HCT116 (cell line): ENCODE measurements around the gene GALNT17. TPM values are rescaled to one million over a fixed set of nuclear protein-coding genes. Genes with fewer than 3 reads are reported as not detected.

ENCODE experiments used
- ATAC-seq: fragments of 200-7000 bp; cut with Tn5 transposase; 2 replicates; pipeline ENCODE4 v1.9.1; 2020; ENCODE audit warnings: mild to moderate bottlenecking, moderate library complexity
- BruUV-seq: library from RNA; stranded (reverse); fragments of 400-500 nt; replicated peaks from 2 replicates; lab custom pipeline; 2021; lab: Mats Ljungman, UMichigan
- CTCF ChIA-PET: fragments of 300-600 bp; sonication (Branson Sonifier 250); formaldehyde crosslinking; loops from one replicate; lab custom pipeline; 2021; ENCODE audit warnings: antibody characterized with exemption; lab: Charles Lee
- POLR2A ChIA-PET: fragments of 300-600, 350-600 bp; sonication (Branson Sonifier 250); formaldehyde crosslinking; loops from one replicate; lab custom pipeline; 2021; ENCODE audit warnings: antibody characterized with exemption; lab: Charles Lee
- RAD21 ChIA-PET, 2 experiments: fragments of 300-600 bp; sonication (Branson Sonifier 250); formaldehyde crosslinking; loops; one replicate each; lab custom pipeline; 2023; ENCODE audit warnings: low total read pairs in 2 of 2; ENCODE audit not compliant: uncharacterized antibody in 2 of 2, unreplicated experiment in 2 of 2, low non-redundant PET in 1 of 2; lab: Charles Lee
- DNase-seq: peaks from one replicate; pipeline ENCODE4 v3.0.0-alpha.2; 2010; ENCODE audit warnings: low read depth, low spot score
- H2AFZ ChIP-seq: fragments of 200-600 bp; shearing (Covaris generic), sonication (generic); 2 replicates; pipeline ENCODE4 v1.6.1; 2017; ENCODE audit warnings: low read depth, mixed run types, mixed read lengths, antibody characterized with exemption, low read length; ENCODE audit not compliant: poor library complexity, severe bottlenecking
- H3K27ac ChIP-seq: 2 replicates; pipeline ENCODE4 v1.5.1; 2012; ENCODE audit warnings: low read depth, low read length
- H3K27me3 ChIP-seq: fragments of 200-600 bp; sonication (generic); 2 replicates; pipeline ENCODE4 v1.6.1; 2016; ENCODE audit warnings: mixed run types, low read length, mixed read lengths; ENCODE audit not compliant: insufficient read depth
- H3K36me3 ChIP-seq, 2 experiments: fragments of 200-500 bp in 1 of 2; fragments of 200-600 bp in 1 of 2; sonication (Bioruptor generic) in 1 of 2; sonication (generic) in 1 of 2; 2 replicates each; pipeline versions ENCODE4 v1.5.1 to v1.6.1; 2014 to 2016; ENCODE audit warnings: low read length in 2 of 2, inconsistent platforms in 1 of 2, mixed read lengths in 1 of 2, mixed run types in 1 of 2; ENCODE audit not compliant: insufficient read depth in 2 of 2, control insufficient read depth in 1 of 2
- H3K4me1 ChIP-seq, 2 experiments: fragments of 200-600 bp in 1 of 2; sonication (generic) in 1 of 2; 2 replicates each; pipeline versions ENCODE4 v1.5.1 to v1.6.1; 2012 to 2017; ENCODE audit warnings: low read length in 2 of 2, inconsistent platforms in 1 of 2, mild to moderate bottlenecking in 1 of 2, mixed read lengths in 1 of 2, mixed run types in 1 of 2, moderate library complexity in 1 of 2; ENCODE audit not compliant: insufficient read depth in 2 of 2, control insufficient read depth in 1 of 2
- H3K4me2 ChIP-seq: fragments of 200-600 bp; sonication (generic); 2 replicates; pipeline ENCODE4 v1.6.1; 2017; ENCODE audit warnings: mixed run types, low read length, mixed read lengths
- H3K4me3 ChIP-seq, 2 experiments: fragments of 200-600 bp in 1 of 2; sonication (generic) in 1 of 2; replicated peaks in 1 of 2; 2 replicates each; pipeline ENCODE4 v1.5.1; 2011 to 2016; ENCODE audit warnings: low read length in 2 of 2, control low read depth in 1 of 2, low read depth in 1 of 2, mild to moderate bottlenecking in 1 of 2, mixed read lengths in 1 of 2, mixed run types in 1 of 2
- H3K79me2 ChIP-seq: fragments of 200-600 bp; sonication (generic); 2 replicates; pipeline ENCODE4 v1.6.1; 2017; ENCODE audit warnings: mild to moderate bottlenecking, mixed run types, low read length, moderate library complexity, mixed read lengths; ENCODE audit not compliant: insufficient read depth
- H3K9ac ChIP-seq: fragments of 200-600 bp; sonication (generic); 2 replicates; pipeline ENCODE4 v1.6.1; 2016; ENCODE audit warnings: low read length, mixed read lengths
- H3K9me2 ChIP-seq: fragments of 200-600 bp; sonication (generic), shearing (Covaris generic); 2 replicates; pipeline ENCODE4 v1.6.1; 2017; ENCODE audit warnings: mixed run types, mild to moderate bottlenecking, moderate library complexity; ENCODE audit not compliant: insufficient read depth
- H3K9me3 ChIP-seq, 2 experiments: fragments of 200-500 bp in 1 of 2; fragments of 200-600 bp in 1 of 2; sonication (Bioruptor generic) in 1 of 2; sonication (generic) in 1 of 2; 2 replicates each; pipeline ENCODE4 v1.6.1; 2014 to 2017; ENCODE audit warnings: low read length in 2 of 2, mixed read lengths in 2 of 2, inconsistent platforms in 1 of 2, low read depth in 1 of 2, mild to moderate bottlenecking in 1 of 2, mixed run types in 1 of 2, moderate library complexity in 1 of 2; ENCODE audit not compliant: control insufficient read depth in 1 of 2, insufficient read depth in 1 of 2
- H4K20me1 ChIP-seq: fragments of 200-600 bp; sonication (generic), shearing (Covaris generic); 2 replicates; pipeline ENCODE4 v1.6.1; 2017; ENCODE audit warnings: mixed run types, mild to moderate bottlenecking, moderate library complexity; ENCODE audit not compliant: insufficient read depth
- CBX3 ChIP-seq: IDR thresholded peaks from 2 replicates; pipeline ENCODE4 v1.6.1; 2012; ENCODE audit warnings: low read depth
- CEBPB ChIP-seq: IDR thresholded peaks from 2 replicates; pipeline ENCODE4 v1.6.1; 2012; ENCODE audit warnings: low read depth
- EGR1 ChIP-seq: IDR thresholded peaks from 2 replicates; pipeline ENCODE4 v1.6.1; 2012; ENCODE audit warnings: low read depth
- ELF1 ChIP-seq: IDR thresholded peaks from 2 replicates; pipeline ENCODE4 v1.6.1; 2012; ENCODE audit warnings: low read depth, borderline replicate concordance
- EZH2phosphoT487 ChIP-seq: fragments of 200-600 bp; IDR thresholded peaks from 2 replicates; pipeline ENCODE4 v1.6.1; 2018; ENCODE audit warnings: antibody characterized with exemption, borderline replicate concordance
- FOSL1 ChIP-seq: IDR thresholded peaks from 2 replicates; pipeline ENCODE4 v1.6.1; 2012; ENCODE audit warnings: low read depth
- MAX ChIP-seq: IDR thresholded peaks from 2 replicates; pipeline ENCODE4 v1.6.1; 2012
- POLR2A ChIP-seq: IDR thresholded peaks from 2 replicates; pipeline ENCODE4 v1.7.0; 2011; ENCODE audit warnings: borderline replicate concordance; ENCODE audit not compliant: insufficient read depth, insufficient read length; ENCODE audit errors: extremely low read depth
- POLR2AphosphoS5 ChIP-seq: IDR thresholded peaks from 2 replicates; pipeline ENCODE4 v1.6.1; 2011; ENCODE audit warnings: mild to moderate bottlenecking, low read depth, low read length, moderate library complexity
- RAD21 ChIP-seq: IDR thresholded peaks from 2 replicates; pipeline ENCODE4 v1.6.1; 2012; ENCODE audit warnings: low read depth, mild to moderate bottlenecking
- REST ChIP-seq: IDR thresholded peaks from 2 replicates; pipeline ENCODE4 v1.6.1; 2012; ENCODE audit warnings: low read depth
- SIN3A ChIP-seq: IDR thresholded peaks from 2 replicates; pipeline ENCODE4 v1.6.1; 2012; ENCODE audit warnings: low read depth
- SP1 ChIP-seq: IDR thresholded peaks from 2 replicates; pipeline ENCODE4 v1.6.1; 2012; ENCODE audit warnings: low read depth
- SRF ChIP-seq: IDR thresholded peaks from 2 replicates; pipeline ENCODE4 v1.6.1; 2012; ENCODE audit warnings: low read depth
- TCF7L2 ChIP-seq: IDR thresholded peaks from 2 replicates; pipeline ENCODE4 v1.7.0; 2011; ENCODE audit warnings: borderline replicate concordance, inconsistent platforms; ENCODE audit not compliant: insufficient read depth, insufficient read length; ENCODE audit errors: extremely low read depth
- YY1 ChIP-seq: IDR thresholded peaks from 2 replicates; pipeline ENCODE4 v1.6.1; 2011; ENCODE audit warnings: low read length, low read depth, moderate library complexity, mild to moderate bottlenecking; ENCODE audit not compliant: insufficient replicate concordance; ENCODE audit errors: extremely low read depth
- ZBTB33 ChIP-seq: IDR thresholded peaks from 2 replicates; pipeline ENCODE4 v1.6.1; 2011; ENCODE audit warnings: mild to moderate bottlenecking, low read length, moderate library complexity; ENCODE audit not compliant: insufficient replicate concordance; ENCODE audit errors: extremely low read depth
- ZNF274 ChIP-seq: fragments of 200-500 bp; sonication (Bioruptor generic); IDR thresholded peaks from 2 replicates; pipeline ENCODE4 v1.6.1; 2014; ENCODE audit warnings: mild to moderate bottlenecking, low read depth, low read length, inconsistent platforms
- intact Hi-C: fragments of 100-400 bp; cut with micrococcal nuclease; formaldehyde crosslinking; loops from 2 replicates; pipeline ENCODE4 v1.10.0; 2022
- total RNA-seq: library from RNA; stranded (reverse); gene quantifications from one replicate; pipeline ENCODE4 v1.2.1, GENCODE V29; 2021; ENCODE audit not compliant: unreplicated experiment
- TF ChIP-seq, protein P1 (sequence below), 3 experiments: fragments of 200-600 bp in 1 of 3; sonication (generic) in 1 of 3; IDR thresholded peaks in 2 of 3; conservative IDR thresholded peaks in 1 of 3; 2 replicates each; pipeline ENCODE4 v1.5.1; 2012 to 2017; ENCODE audit warnings: low read depth in 2 of 3, low read length in 2 of 3, antibody characterized with exemption in 1 of 3, borderline replicate concordance in 1 of 3, control low read depth in 1 of 3, mild to moderate bottlenecking in 1 of 3, mixed read lengths in 1 of 3, mixed run types in 1 of 3, moderate library complexity in 1 of 3; ENCODE audit not compliant: insufficient read depth in 1 of 3

Gene GALNT17
- total RNA-seq, 1 experiment from 2014 or later: not detected

- TF ChIP-seq, protein P1, sequence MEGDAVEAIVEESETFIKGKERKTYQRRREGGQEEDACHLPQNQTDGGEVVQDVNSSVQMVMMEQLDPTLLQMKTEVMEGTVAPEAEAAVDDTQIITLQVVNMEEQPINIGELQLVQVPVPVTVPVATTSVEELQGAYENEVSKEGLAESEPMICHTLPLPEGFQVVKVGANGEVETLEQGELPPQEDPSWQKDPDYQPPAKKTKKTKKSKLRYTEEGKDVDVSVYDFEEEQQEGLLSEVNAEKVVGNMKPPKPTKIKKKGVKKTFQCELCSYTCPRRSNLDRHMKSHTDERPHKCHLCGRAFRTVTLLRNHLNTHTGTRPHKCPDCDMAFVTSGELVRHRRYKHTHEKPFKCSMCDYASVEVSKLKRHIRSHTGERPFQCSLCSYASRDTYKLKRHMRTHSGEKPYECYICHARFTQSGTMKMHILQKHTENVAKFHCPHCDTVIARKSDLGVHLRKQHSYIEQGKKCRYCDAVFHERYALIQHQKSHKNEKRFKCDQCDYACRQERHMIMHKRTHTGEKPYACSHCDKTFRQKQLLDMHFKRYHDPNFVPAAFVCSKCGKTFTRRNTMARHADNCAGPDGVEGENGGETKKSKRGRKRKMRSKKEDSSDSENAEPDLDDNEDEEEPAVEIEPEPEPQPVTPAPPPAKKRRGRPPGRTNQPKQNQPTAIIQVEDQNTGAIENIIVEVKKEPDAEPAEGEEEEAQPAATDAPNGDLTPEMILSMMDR (IDR thresholded peaks at IDR 0.05 in 2 of 3, conservative IDR thresholded peaks at IDR 0.05 in 1 of 3; ENCODE audit: borderline replicate concordance in 1 of 3, insufficient read depth in 1 of 3, low read depth in 2 of 3, low read length in 2 of 3): no peak
- TF ChIP-seq EZH2phosphoT487 (no peak), FOSL1 (no peak), CBX3 (no peak), REST (no peak), POLR2A (no peak), ZNF274 (no peak)
Measured at GRCh38 chr7:71362240-71362639, 230.3 kb downstream of the GALNT17 start (continued).

- intact Hi-C loops: no loop called here
- no peak overlapping the region for H2AFZ ChIP-seq
- no peak for ATAC-seq
- no peaks in the 10 kb centered on the region for H3K36me3 ChIP-seq
- POLR2A ChIA-PET: no interaction called here
- RAD21 ChIA-PET: no interaction called here
- H3K27ac ChIP-seq: no peak overlapping the region
- BruUV-seq: no TSS peak
- CTCF ChIA-PET: no interaction called here
- no peaks in the 10 kb centered on the region for H3K9me2 ChIP-seq
- H3K27me3 ChIP-seq: no peaks in the 10 kb centered on the region
- no peaks in the 10 kb centered on the region for H3K4me1 ChIP-seq
- DNase-seq: no peak
- H3K4me2 ChIP-seq: no peak overlapping the region
- no peaks in the 10 kb centered on the region for H3K79me2 ChIP-seq
- H3K4me3 ChIP-seq: no peak overlapping the region
- H3K9ac ChIP-seq: no peak overlapping the region
- peaks cover 4 to 22% of the 10 kb centered on the region in 2 experiments; a peak in 2 of 4 replicates for H3K9me3 ChIP-seq
- H4K20me1 ChIP-seq: no peaks in the 10 kb centered on the region
- TF ChIP-seq TCF7L2 (no peak), RAD21 (no peak), ZBTB33 (no peak), ZNF274 (no peak), EZH2phosphoT487 (no peak), SRF (no peak), POLR2AphosphoS5 (no peak), YY1 (no peak), ELF1 (no peak), CEBPB (no peak), CBX3 (no peak), MAX (no peak), EGR1 (no peak), SP1 (no peak), SIN3A (no peak), FOSL1 (no peak)
Measured at GRCh38 chr7:71363223-71363622, 231.3 kb downstream of the GALNT17 start.
